Gastrocnemius medialis (tissue), 4 donors: ENCODE results near the gene TMEM37.

Experiments
- CTCF ChIP-seq, 5 experiments: fragments of 450-650 bp in 3 of 5; fragments of 200-600 bp in 2 of 5; sonication (generic) in 2 of 5; IDR thresholded peaks in 4 of 5; conservative IDR thresholded peaks in 1 of 5; 1 replicate in 4 of 5; 2 replicates in 1 of 5; pipeline ENCODE4 v1.5.1; 2016 to 2019; ENCODE audit warnings: antibody characterized with exemption in 5 of 5, mild to moderate bottlenecking in 3 of 5, moderate library complexity in 3 of 5
- POLR2A ChIP-seq, 2 donors: fragments of 450-650 bp; IDR thresholded peaks; one replicate each; pipeline ENCODE4 v1.6.1; 2017; ENCODE audit warnings: antibody characterized with exemption in 2 of 2, mild to moderate bottlenecking in 2 of 2, moderate library complexity in 2 of 2

DNA sequence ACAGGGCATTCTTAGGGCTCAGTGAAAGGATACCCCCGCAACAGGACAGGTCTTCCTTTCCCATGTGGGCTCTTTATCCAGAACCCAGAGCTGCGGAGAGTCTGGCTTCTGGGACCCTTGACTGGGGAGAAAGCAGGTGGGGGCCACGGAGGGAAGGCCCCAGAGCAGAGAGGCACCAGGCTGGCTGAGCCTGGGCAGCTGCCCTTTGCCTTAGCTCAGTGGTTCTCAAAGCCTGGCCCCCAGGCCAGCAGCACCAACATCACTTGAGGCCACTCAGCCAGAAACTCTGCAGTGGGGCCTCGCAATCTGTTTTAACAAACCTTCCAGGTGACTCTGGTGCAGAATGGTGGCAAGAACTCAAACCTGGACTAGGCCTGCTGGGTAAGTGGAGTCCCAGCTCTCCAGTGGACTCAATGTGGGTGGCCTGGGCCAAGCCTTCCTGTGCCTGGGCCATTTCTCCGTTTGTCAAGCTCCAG, 1.6 kb upstream of the TMEM37 start:
- TF ChIP-seq CTCF (IDR thresholded peaks at IDR 0.05 in 4 of 5, conservative IDR thresholded peaks at IDR 0.05 in 1 of 5) (no peak), POLR2A (IDR thresholded peaks at IDR 0.05) (no peak)
